ENCODE measurements around the gene TEX48.

GRCh38 chr9:114687034-114687433 is 5.0 kb upstream of the TEX48 start:
- TF ChIP-seq CTCF (IDR thresholded peaks at IDR 0.05), result no peak
- TF ChIP-seq POLR2AphosphoS5 (IDR thresholded peaks at IDR 0.05), result no peak
